DOHH2 (cell line): ENCODE data around the gene ADARB1.

Experiments used
- H3F3A ChIP-seq: fragments of 200-600 bp; sonication (generic), shearing (Covaris generic); 2 replicates; pipeline ENCODE4 v1.6.0; 2016; ENCODE audit warnings: antibody characterized with exemption, mild to moderate bottlenecking; ENCODE audit not compliant: control insufficient read depth, insufficient read depth
- H3K27ac ChIP-seq: fragments of 200-600 bp; sonication (generic); 2 replicates; pipeline ENCODE4 v1.5.1; 2014; ENCODE audit warnings: low read depth, mild to moderate bottlenecking, low read length, moderate library complexity
- H3K27me3 ChIP-seq: fragments of 200-600 bp; sonication (generic); 2 replicates; pipeline ENCODE4 v1.6.1; 2014; ENCODE audit warnings: mild to moderate bottlenecking, low read length, mixed read lengths; ENCODE audit not compliant: control insufficient read depth
- H3K36me3 ChIP-seq: fragments of 200-600 bp; sonication (generic); 2 replicates; pipeline ENCODE4 v1.6.1; 2014; ENCODE audit warnings: mild to moderate bottlenecking, low read length, moderate library complexity, mixed read lengths; ENCODE audit not compliant: control insufficient read depth
- H3K4me1 ChIP-seq: fragments of 200-600 bp; sonication (generic); 2 replicates; pipeline ENCODE4 v1.6.1; 2014; ENCODE audit warnings: mild to moderate bottlenecking, low read length, mixed read lengths; ENCODE audit not compliant: control insufficient read depth
- H3K4me2 ChIP-seq: fragments of 200-600 bp; sonication (generic); 2 replicates; pipeline ENCODE4 v1.6.0; 2014; ENCODE audit warnings: mild to moderate bottlenecking, low read length, moderate library complexity
- H3K4me3 ChIP-seq: fragments of 200-600 bp; sonication (generic); 2 replicates; pipeline ENCODE4 v1.5.1; 2014; ENCODE audit warnings: mild to moderate bottlenecking, low read length, mixed read lengths
- H3K79me2 ChIP-seq: fragments of 200-600 bp; sonication (generic); 2 replicates; pipeline ENCODE4 v1.6.1; 2014; ENCODE audit warnings: mild to moderate bottlenecking, low read length, mixed read lengths; ENCODE audit not compliant: control insufficient read depth
- H3K9me2 ChIP-seq: fragments of 200-600 bp; sonication (generic); replicated peaks from 2 replicates; pipeline ENCODE4 v1.6.1; 2014; ENCODE audit warnings: mild to moderate bottlenecking, low read length, mixed read lengths; ENCODE audit not compliant: control insufficient read depth
- H3K9me3 ChIP-seq: fragments of 200-600 bp; sonication (generic); 2 replicates; pipeline ENCODE4 v1.6.1; 2014; ENCODE audit warnings: antibody characterized with exemption, low read length, mixed read lengths; ENCODE audit not compliant: control insufficient read depth, insufficient read depth
- H4K20me1 ChIP-seq: fragments of 200-600 bp; sonication (generic); 2 replicates; pipeline ENCODE4 v1.6.0; 2014; ENCODE audit warnings: low read depth, mild to moderate bottlenecking, antibody characterized with exemption, low read length, moderate library complexity; ENCODE audit not compliant: control insufficient read depth, insufficient read depth
- CTCF ChIP-seq: fragments of 200-600 bp; sonication (generic); IDR thresholded peaks from one replicate; pipeline ENCODE4 v1.5.1; 2014; ENCODE audit warnings: antibody characterized with exemption, mild to moderate bottlenecking, low read depth, low read length; ENCODE audit not compliant: poor library complexity, severe bottlenecking
- EZH2phosphoT487 ChIP-seq: fragments of 200-600 bp; sonication (generic); IDR thresholded peaks from 2 replicates; pipeline ENCODE4 v1.6.1; 2017; ENCODE audit warnings: borderline replicate concordance, mild to moderate bottlenecking, antibody characterized with exemption, low read length, moderate library complexity, mixed read lengths

ADARB1 gene

GRCh38 chr21:45161038-45161945, 86.9 kb downstream of the ADARB1 start:
- H3K9me2 ChIP-seq = no peaks in the 10 kb centered on the region
- no peaks in the 10 kb centered on the region for H3K4me1 ChIP-seq
- no peaks in the 10 kb centered on the region for H3K9me3 ChIP-seq
- no peaks in the 10 kb centered on the region for H3F3A ChIP-seq
- no peak overlapping the region for H3K4me2 ChIP-seq
- no peak overlapping the region for H3K27ac ChIP-seq
- H3K27me3 ChIP-seq = no peaks in the 10 kb centered on the region
- TF ChIP-seq EZH2phosphoT487 (no peak), CTCF (no peak)
- no peaks in the 10 kb centered on the region for H4K20me1 ChIP-seq
- no peaks in the 10 kb centered on the region for H3K79me2 ChIP-seq
- no peaks in the 10 kb centered on the region for H3K36me3 ChIP-seq
- no peak overlapping the region for H3K4me3 ChIP-seq

- H3K27ac ChIP-seq = no peak overlapping the region
- no peaks in the 10 kb centered on the region for H3K9me2 ChIP-seq
- no peaks in the 10 kb centered on the region for H4K20me1 ChIP-seq
- TF ChIP-seq EZH2phosphoT487 = no peak
- no peak overlapping the region for H3K4me2 ChIP-seq
- no peak overlapping the region for H3K4me3 ChIP-seq
- no peaks in the 10 kb centered on the region for H3K36me3 ChIP-seq
- no peaks in the 10 kb centered on the region for H3K79me2 ChIP-seq
- H3K4me1 ChIP-seq = no peaks in the 10 kb centered on the region
- no peaks in the 10 kb centered on the region for H3F3A ChIP-seq
- H3K9me3 ChIP-seq = no peaks in the 10 kb centered on the region
- H3K27me3 ChIP-seq = no peaks in the 10 kb centered on the region
Observed at GRCh38 chr21:45162115-45162514, 87.7 kb downstream of the ADARB1 start.

- no peaks in the 10 kb centered on the region for H3K27me3 ChIP-seq
- no peaks in the 10 kb centered on the region for H3K9me2 ChIP-seq
- no peak overlapping the region for H3K4me3 ChIP-seq
- no peak overlapping the region for H3K27ac ChIP-seq
- no peaks in the 10 kb centered on the region for H3F3A ChIP-seq
- TF ChIP-seq CTCF = no peak
- TF ChIP-seq EZH2phosphoT487 = no peak
- H3K9me3 ChIP-seq = no peaks in the 10 kb centered on the region
- H3K4me2 ChIP-seq = no peak overlapping the region
- no peaks in the 10 kb centered on the region for H3K4me1 ChIP-seq
- no peaks in the 10 kb centered on the region for H3K36me3 ChIP-seq
- H3K79me2 ChIP-seq = no peaks in the 10 kb centered on the region
- H4K20me1 ChIP-seq = no peaks in the 10 kb centered on the region
Observed at GRCh38 chr21:45162809-45163208, 88.4 kb downstream of the ADARB1 start.

GRCh38 chr21:45163413-45164123, 89.2 kb downstream of the ADARB1 start:
- H3F3A ChIP-seq = no peaks in the 10 kb centered on the region
- no peaks in the 10 kb centered on the region for H4K20me1 ChIP-seq
- H3K4me1 ChIP-seq = no peaks in the 10 kb centered on the region
- no peak overlapping the region for H3K27ac ChIP-seq
- no peak overlapping the region for H3K4me3 ChIP-seq
- H3K36me3 ChIP-seq = no peaks in the 10 kb centered on the region
- H3K79me2 ChIP-seq = no peaks in the 10 kb centered on the region
- TF ChIP-seq EZH2phosphoT487 = no peak
- TF ChIP-seq CTCF = no peak
- H3K9me3 ChIP-seq = no peaks in the 10 kb centered on the region
- H3K27me3 ChIP-seq = no peaks in the 10 kb centered on the region
- no peaks in the 10 kb centered on the region for H3K9me2 ChIP-seq
- no peak overlapping the region for H3K4me2 ChIP-seq
